ENCODE measurements around the gene OR51V1. TPM values are rescaled to one million over a fixed set of nuclear protein-coding genes. Genes with fewer than 3 reads are reported as not detected.
"Not testable (repeated sequence)": the region's sequence is repeated elsewhere in the genome, so short reads cannot be mapped to it uniquely, and the experiment has no call there.

Gene OR51V1
- not detected for total RNA-seq

- TF ChIP-seq CTCF (IDR thresholded peaks at IDR 0.05): no peak
- ATAC-seq (ENCODE audit: low FRiP score): no peak
- DNase-seq (ENCODE audit: low spot score): no peak
These were observed at the start of gene OR51V1 for GRCh38 chr11:5200582-5200981. Gene OR51V1, minus strand, starts transcription at chr11:5200682. Its CDS starts 0 bp downstream, at chr11:5200682.

- not testable (repeated sequence) for DNase-seq (ENCODE audit: low spot score)
These were observed 49.4 kb upstream of the OR51V1 start, which contains the start of gene HBG1 for GRCh38 chr11:5249807-5250396. Gene HBG1, minus strand, starts transcription at chr11:5249857. Its CDS starts 53 bp downstream, at chr11:5249804.

DNA sequence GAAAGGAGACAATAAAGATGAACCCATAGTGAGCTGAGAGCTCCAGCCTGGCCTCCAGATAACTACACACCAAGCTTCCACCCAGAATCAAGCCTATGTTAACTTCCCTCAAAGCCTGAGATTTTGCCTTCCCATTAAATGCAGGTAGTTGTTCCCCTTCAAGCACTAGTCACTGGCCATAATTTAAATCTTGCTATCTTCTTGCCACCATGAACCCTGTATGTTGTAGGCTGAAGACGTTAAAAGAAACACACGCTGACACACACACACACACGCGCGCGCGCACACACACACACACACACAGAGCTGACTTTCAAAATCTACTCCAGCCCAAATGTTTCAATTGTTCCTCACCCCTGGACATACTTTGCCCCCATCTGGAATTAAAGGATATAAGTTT is 48.0 kb upstream of the OR51V1 start:
- not testable (repeated sequence) for DNase-seq (ENCODE audit: low spot score); ATAC-seq (ENCODE audit: low FRiP score)

More at GRCh38 chr11:5249807-5250396, 49.4 kb upstream of the OR51V1 start, which contains the start of gene HBG1:
- ATAC-seq (ENCODE audit: low FRiP score): not testable (repeated sequence)

GRCh38 chr11:5247472-5248192 is 47.1 kb upstream of the OR51V1 start:
- no peak for TF ChIP-seq CTCF (IDR thresholded peaks at IDR 0.05)
- ATAC-seq (ENCODE audit: low FRiP score) (no peak), DNase-seq (ENCODE audit: low spot score) (no peak)

DNA sequence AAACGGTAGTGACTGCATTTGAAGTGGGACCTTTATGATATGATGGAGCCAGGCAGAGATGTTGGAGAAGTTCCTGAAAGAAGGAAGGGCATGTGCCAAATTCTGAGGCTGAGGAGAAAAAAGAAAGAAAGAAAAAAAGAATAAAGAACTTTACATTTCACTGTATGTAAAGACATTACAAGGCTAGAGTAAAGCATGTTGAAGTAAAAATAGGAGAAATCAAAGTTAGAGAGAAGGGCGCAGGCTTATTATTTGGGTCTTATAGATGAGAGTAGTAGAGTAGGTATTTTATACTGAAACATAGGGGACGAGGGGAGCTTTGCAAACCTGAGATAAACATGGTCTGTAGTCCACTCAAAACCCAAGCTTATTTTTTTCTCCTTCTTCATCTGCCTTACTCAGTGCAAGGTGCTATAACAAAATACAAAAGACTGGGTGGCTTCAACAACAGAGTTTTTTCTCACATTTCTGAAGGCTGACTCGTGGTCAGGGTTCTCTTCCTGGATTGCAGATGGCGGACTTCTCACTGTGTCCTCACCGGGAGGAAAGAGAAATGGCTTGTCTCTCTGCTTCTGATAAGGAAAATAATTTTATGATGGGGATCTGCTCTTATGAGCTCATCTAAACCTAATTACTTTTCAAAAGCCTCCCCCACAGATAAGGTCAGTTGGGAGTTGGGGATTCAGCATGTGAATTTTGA is 46.4 kb upstream of the OR51V1 start:
- DNase-seq (ENCODE audit: low spot score): no peak
- no peak for ATAC-seq (ENCODE audit: low FRiP score)
- no peak for TF ChIP-seq CTCF (IDR thresholded peaks at IDR 0.05)

DNA sequence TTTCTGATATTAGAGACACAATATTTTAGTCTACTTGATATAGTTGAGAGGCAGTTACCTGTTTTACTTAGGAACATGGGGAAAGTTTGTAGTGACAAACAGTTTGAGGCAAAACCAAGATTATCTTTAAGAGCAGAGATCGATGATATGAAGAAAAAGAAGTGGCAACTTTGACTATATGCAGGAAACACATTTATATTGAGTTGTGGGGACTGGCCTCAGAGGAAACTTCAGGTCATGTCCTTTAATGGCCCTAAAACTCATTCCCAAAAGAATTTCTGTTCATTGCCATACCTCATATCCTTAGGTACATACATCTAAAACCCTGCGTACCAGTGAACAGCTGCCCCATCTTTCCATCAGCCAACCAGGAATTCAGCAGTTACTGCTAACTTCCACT is 44.7 kb upstream of the OR51V1 start:
- ATAC-seq (ENCODE audit: low FRiP score) (no peak), DNase-seq (ENCODE audit: low spot score) (no peak)
- TF ChIP-seq CTCF (IDR thresholded peaks at IDR 0.05): no peak

GRCh38 chr11:5243816-5244180 is 43.3 kb upstream of the OR51V1 start:
- TF ChIP-seq CTCF (IDR thresholded peaks at IDR 0.05): no peak
- ATAC-seq (ENCODE audit: low FRiP score): no peak
- DNase-seq (ENCODE audit: low spot score): no peak

Data from omental fat pad (tissue), 4 donors.